RWPE1 (cell line): Measurements from ENCODE around the gene GSK3A.

Experiments used
- CTCF ChIA-PET: fragments of 350-600 bp; sonication (Branson Sonifier 250); formaldehyde crosslinking; extraction: SDS; loops from one replicate; lab custom pipeline; 2021; lab: Yijun Ruan, JAX
- POLR2A ChIA-PET: fragments of 400-600 bp; formaldehyde crosslinking; extraction: SDS; loops from one replicate; lab custom pipeline; 2020; ENCODE audit warnings: antibody characterized with exemption; ENCODE audit not compliant: low non-redundant PET; lab: Yijun Ruan, JAX
- DNase-seq: peaks from one replicate; pipeline ENCODE4 v3.0.0; 2012; ENCODE audit warnings: low spot score
- H3K27ac ChIP-seq: fragments of 450-650 bp; 2 replicates; pipeline ENCODE4 v1.5.1; 2017
- TF ChIP-seq, protein P1 (sequence below): fragments of 450-650 bp; conservative IDR thresholded peaks from 2 replicates; pipeline ENCODE4 v1.5.1; 2017; ENCODE audit warnings: low read depth, mild to moderate bottlenecking

The GSK3A gene

DNA sequence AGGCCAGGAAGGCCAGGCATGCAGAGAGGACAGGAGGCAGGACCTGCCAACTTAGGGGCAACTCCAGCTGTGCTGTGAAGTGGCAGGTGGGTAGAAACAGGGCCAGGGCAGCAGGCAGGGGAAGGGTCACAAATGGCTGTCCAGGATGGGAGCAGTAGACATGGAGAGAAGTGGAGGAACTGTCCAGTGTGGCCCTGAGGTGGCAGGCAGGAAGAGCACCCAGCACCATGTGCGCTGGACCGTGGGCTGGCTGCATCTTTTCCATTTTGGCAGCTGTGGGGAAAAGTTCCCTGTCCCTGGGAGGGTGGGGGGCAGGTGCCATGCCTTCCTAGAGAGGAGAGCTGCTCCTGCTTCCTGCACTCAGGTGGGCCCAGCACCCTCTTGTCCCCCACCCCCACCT lies 38.7 kb downstream of the GSK3A start:
- TF ChIP-seq, protein P1, sequence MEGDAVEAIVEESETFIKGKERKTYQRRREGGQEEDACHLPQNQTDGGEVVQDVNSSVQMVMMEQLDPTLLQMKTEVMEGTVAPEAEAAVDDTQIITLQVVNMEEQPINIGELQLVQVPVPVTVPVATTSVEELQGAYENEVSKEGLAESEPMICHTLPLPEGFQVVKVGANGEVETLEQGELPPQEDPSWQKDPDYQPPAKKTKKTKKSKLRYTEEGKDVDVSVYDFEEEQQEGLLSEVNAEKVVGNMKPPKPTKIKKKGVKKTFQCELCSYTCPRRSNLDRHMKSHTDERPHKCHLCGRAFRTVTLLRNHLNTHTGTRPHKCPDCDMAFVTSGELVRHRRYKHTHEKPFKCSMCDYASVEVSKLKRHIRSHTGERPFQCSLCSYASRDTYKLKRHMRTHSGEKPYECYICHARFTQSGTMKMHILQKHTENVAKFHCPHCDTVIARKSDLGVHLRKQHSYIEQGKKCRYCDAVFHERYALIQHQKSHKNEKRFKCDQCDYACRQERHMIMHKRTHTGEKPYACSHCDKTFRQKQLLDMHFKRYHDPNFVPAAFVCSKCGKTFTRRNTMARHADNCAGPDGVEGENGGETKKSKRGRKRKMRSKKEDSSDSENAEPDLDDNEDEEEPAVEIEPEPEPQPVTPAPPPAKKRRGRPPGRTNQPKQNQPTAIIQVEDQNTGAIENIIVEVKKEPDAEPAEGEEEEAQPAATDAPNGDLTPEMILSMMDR, result no peak
- ChIA-PET CTCF (no interaction called here), POLR2A (no interaction called here)

DNA sequence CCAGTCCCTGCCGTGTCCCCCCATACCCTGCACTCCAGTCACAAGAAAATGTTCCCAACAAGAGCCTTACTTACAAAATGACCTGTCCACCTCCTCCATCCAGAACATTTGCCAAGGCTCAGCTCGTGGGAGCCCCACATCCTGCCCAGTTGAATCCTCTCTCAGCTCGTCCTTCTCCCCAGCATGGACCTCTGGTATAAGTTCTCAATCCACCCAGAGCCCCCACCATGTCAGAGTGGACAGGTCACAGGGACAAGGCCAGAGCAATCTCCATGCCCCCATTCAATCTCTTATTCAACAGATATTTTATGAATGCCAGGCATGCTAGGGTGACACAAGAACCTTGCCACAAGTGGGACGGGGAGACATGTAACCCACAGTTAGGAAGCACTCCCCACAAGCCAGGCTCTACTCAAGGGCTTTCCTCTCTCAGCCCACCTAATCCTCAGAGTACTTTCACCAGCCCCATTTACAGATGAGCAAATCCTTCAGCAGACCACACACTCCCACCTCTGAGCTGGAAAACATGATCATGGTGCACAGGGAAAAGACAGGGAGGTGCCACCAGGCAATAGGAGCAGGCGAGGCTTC lies 40.0 kb downstream of the GSK3A start:
- POLR2A ChIA-PET, result no interaction called here
- CTCF ChIA-PET, result interaction anchor here (0.6 kb wide), 2 partner anchors 12 to 89 kb away, joined by 6 read pairs; no protein-coding TSS in a partner anchor
- DNase-seq, result no peak
- TF ChIP-seq, protein P1, result no peak
- H3K27ac ChIP-seq, result peak overlapping the region; percentile 96

More for the DNA sequence above, 38.7 kb downstream of the GSK3A start:
- DNase-seq, result no peak
- peak overlapping the region; percentile 40 for H3K27ac ChIP-seq

- peak overlapping the region; percentile 96 for H3K27ac ChIP-seq
- TF ChIP-seq, protein P1, result no peak
- POLR2A ChIA-PET, result no interaction called here
- DNase-seq, result no peak
- CTCF ChIA-PET, result interaction anchor here (0.6 kb wide), 1 partner anchor 11 kb away, joined by 6 read pairs; no protein-coding TSS in a partner anchor
These were observed 40.7 kb downstream of the GSK3A start for GRCh38 chr19:42201489-42202289.

GRCh38 chr19:42200116-42200715 lies 42.2 kb downstream of the GSK3A start:
- ChIA-PET POLR2A (no interaction called here), CTCF (interaction anchor here (0.6 to 1.0 kb wide), 4 partner anchors 11 to 77 kb away, joined by 3 to 8 read pairs (median 4); no protein-coding TSS in a partner anchor)
- H3K27ac ChIP-seq, result peak overlapping the region; percentile 96
- TF ChIP-seq, protein P1, result no peak
- DNase-seq, result no peak

DNA sequence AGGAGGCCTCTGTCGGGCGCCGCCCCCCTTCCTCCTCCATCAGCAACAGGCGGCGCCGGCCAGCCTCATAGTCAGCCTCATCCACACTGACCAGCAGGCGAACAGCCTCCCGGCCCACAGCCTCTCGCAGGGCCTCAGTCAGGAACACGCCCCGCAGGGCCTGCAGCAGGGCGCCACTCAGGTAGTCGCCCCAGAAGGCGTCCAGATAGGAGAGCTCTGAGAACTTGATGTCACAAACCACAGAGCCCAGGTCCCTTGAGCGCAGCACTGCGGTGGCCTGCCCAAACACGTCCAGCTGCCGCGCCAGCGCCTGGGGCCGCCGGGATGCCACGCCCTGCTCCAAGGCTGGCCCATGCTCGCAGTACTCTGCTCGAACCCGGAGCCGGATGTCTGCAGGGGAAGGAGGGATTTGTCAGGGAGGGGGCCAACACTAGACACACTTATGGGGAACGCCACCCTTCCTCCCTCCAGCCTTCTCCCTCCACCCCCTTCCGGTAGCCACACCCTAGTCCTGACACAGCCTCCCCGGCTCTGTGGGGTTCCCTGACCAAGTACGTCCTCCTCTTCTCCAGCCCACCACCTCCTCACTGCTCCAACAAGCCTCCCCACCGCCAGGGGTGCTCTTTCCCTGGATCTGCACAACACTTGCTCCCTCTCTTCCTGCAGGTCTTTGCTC lies 42.8 kb downstream of the GSK3A start:
- TF ChIP-seq, protein P1, result peak; percentile 49
- ChIA-PET POLR2A (no interaction called here), CTCF (interaction anchor here (0.6 to 1.0 kb wide), 4 partner anchors 8 to 77 kb away, joined by 3 to 8 read pairs (median 4); no protein-coding TSS in a partner anchor)
- H3K27ac ChIP-seq, result peak overlapping the region; percentile 96
- peak; percentile 85 for DNase-seq
